B cell (primary cell): ENCODE measurements around the gene MTSS2. TPM values are rescaled to one million over a fixed set of nuclear protein-coding genes. Genes with fewer than 3 reads are reported as not detected.

Source experiments
- ATAC-seq: fragments of 200-7000 bp; cut with Tn5 transposase; one replicate; pipeline ENCODE4 v1.10.0; 2021; ENCODE audit warnings: low read depth, mild to moderate bottlenecking, moderate number of reproducible peaks, moderate library complexity
- CTCF ChIA-PET: fragments of 350-600 bp; sonication (Branson Sonifier 250); formaldehyde crosslinking; loops from one replicate; lab custom pipeline; 2021; ENCODE audit warnings: antibody characterized with exemption, inconsistent platforms; lab: Charles Lee
- POLR2A ChIA-PET: fragments of 350-600 bp; sonication (Branson Sonifier 250); formaldehyde crosslinking; loops from one replicate; lab custom pipeline; 2021; ENCODE audit warnings: antibody characterized with exemption; lab: Charles Lee
- DNase-seq: peaks from one replicate; pipeline ENCODE4 v3.0.0; 2013
- H2AFZ ChIP-seq: 2 replicates; pipeline ENCODE4 v1.6.1; 2012; ENCODE audit warnings: mild to moderate bottlenecking, low read depth, low read length; ENCODE audit not compliant: insufficient read depth, poor library complexity, severe bottlenecking
- H3K27ac ChIP-seq, 2 donors: 1 replicate in 1 of 2; 2 replicates in 1 of 2; pipeline ENCODE4 v1.5.1; 2012 to 2013; ENCODE audit warnings: low read length in 2 of 2, mild to moderate bottlenecking in 2 of 2, moderate library complexity in 1 of 2
- H3K27me3 ChIP-seq, 4 experiments: fragments of 200-600 bp in 1 of 4; sonication (generic) in 1 of 4; replicated peaks in 1 of 4; 1 replicate in 2 of 4; 2 replicates in 2 of 4; pipeline versions ENCODE4 v1.6.1 to v1.7.0; 2013 to 2016; ENCODE audit warnings: low read length in 3 of 4, mild to moderate bottlenecking in 2 of 4, mixed read lengths in 1 of 4, moderate library complexity in 1 of 4; ENCODE audit not compliant: insufficient read depth in 4 of 4, control insufficient read depth in 3 of 4; ENCODE audit errors: control extremely low read depth in 1 of 4
- H3K36me3 ChIP-seq, 2 experiments: replicated peaks in 1 of 2; 1 replicate in 1 of 2; 2 replicates in 1 of 2; pipeline versions ENCODE4 v1.6.1 to v1.7.1; 2013; ENCODE audit warnings: low read length in 1 of 2; ENCODE audit not compliant: insufficient read depth in 2 of 2, control insufficient read depth in 1 of 2; ENCODE audit errors: control extremely low read depth in 1 of 2, extremely low read depth in 1 of 2
- H3K4me1 ChIP-seq, 2 donors: fragments of 200-600 bp in 1 of 2; sonication (generic) in 1 of 2; 1 replicate in 1 of 2; 2 replicates in 1 of 2; pipeline versions ENCODE4 v1.5.1 to v1.6.1; 2013 to 2017; ENCODE audit warnings: low read length in 2 of 2; ENCODE audit not compliant: control insufficient read depth in 2 of 2, insufficient read depth in 2 of 2
- H3K4me2 ChIP-seq: replicated peaks from 2 replicates; pipeline ENCODE3; 2012; ENCODE audit warnings: mild to moderate bottlenecking, low read depth, low read length; ENCODE audit not compliant: poor library complexity, severe bottlenecking
- H3K4me3 ChIP-seq, 5 experiments: fragments of 200-600 bp in 1 of 5; sonication (generic) in 1 of 5; 1 replicate in 3 of 5; 2 replicates in 2 of 5; pipeline versions ENCODE4 v1.5.1 to v1.7.0; 2011 to 2016; ENCODE audit warnings: low read length in 4 of 5, mild to moderate bottlenecking in 4 of 5, low read depth in 2 of 5, control low read depth in 1 of 5, moderate library complexity in 1 of 5; ENCODE audit not compliant: insufficient read depth in 1 of 5; ENCODE audit errors: control extremely low read depth in 1 of 5, extremely low read depth in 1 of 5
- H3K79me2 ChIP-seq: fragments of 200-600 bp; sonication (generic); one replicate; pipeline ENCODE4 v1.6.0; 2016; ENCODE audit warnings: low read length; ENCODE audit not compliant: control insufficient read depth, insufficient read depth
- H3K9ac ChIP-seq: fragments of 200-600 bp; sonication (generic); 2 replicates; pipeline ENCODE4 v1.6.1; 2017; ENCODE audit warnings: mild to moderate bottlenecking, low read length, moderate library complexity
- H3K9me3 ChIP-seq, 3 donors: one replicate each; pipeline versions ENCODE4 v1.6.1 to v1.7.1; 2013; ENCODE audit warnings: low read length in 2 of 3; ENCODE audit not compliant: control insufficient read depth in 2 of 3, insufficient read depth in 1 of 3; ENCODE audit errors: control extremely low read depth in 1 of 3
- H4K20me1 ChIP-seq: 2 replicates; pipeline ENCODE4 v1.6.0; 2012; ENCODE audit warnings: mild to moderate bottlenecking, low read length; ENCODE audit not compliant: insufficient read depth, control insufficient read depth, poor library complexity, severe bottlenecking
- H3K27ac Mint-ChIP-seq: one replicate; pipeline ENCODE4 v1.8.0; 2021; ENCODE audit warnings: mixed read lengths
- H3K27me3 Mint-ChIP-seq: one replicate; pipeline ENCODE4 v1.8.0; 2021; ENCODE audit warnings: mixed read lengths
- H3K4me1 Mint-ChIP-seq: one replicate; pipeline ENCODE4 v1.8.0; 2021; ENCODE audit warnings: mixed read lengths
- H3K4me3 Mint-ChIP-seq: one replicate; pipeline ENCODE4 v1.8.0; 2021; ENCODE audit warnings: mixed read lengths
- H3K9me3 Mint-ChIP-seq: one replicate; pipeline ENCODE4 v1.8.0; 2022; ENCODE audit warnings: mixed read lengths; ENCODE audit not compliant: insufficient read depth
- CTCF ChIP-seq: fragments of 200-600 bp; IDR thresholded peaks from one replicate; pipeline ENCODE4 v1.8.0; 2022; ENCODE audit warnings: antibody characterized with exemption, mild to moderate bottlenecking
- EZH2 ChIP-seq: IDR thresholded peaks from 2 replicates; pipeline ENCODE4 v1.6.1; 2012; ENCODE audit warnings: borderline replicate concordance, low read depth, mild to moderate bottlenecking, moderate library complexity, low read length; ENCODE audit not compliant: insufficient read depth, poor library complexity, severe bottlenecking
- WGBS: methylation state at CpG from one replicate; pipeline ENCODE4 v1.1.5; 2013; ENCODE audit warnings: missing lambda C conversion rate; ENCODE audit not compliant: insufficient coverage; 5-methylcytosine and 5-hydroxymethylcytosine counted together
- intact Hi-C: fragments of 100-400 bp; cut with micrococcal nuclease; formaldehyde crosslinking; loops from one replicate; pipeline ENCODE4 v1.10.0; 2022
- polyA plus RNA-seq: library from polyadenylated mRNA; depleted of rRNA; stranded (reverse); fragments of >200 nt; gene quantifications from 2 replicates; pipeline ENCODE4 v1.2.3, GENCODE V29; 2012
- total RNA-seq, 2 donors: library from RNA; stranded (reverse); fragments of 120-200 nt in 1 of 2; gene quantifications; 1 replicate in 1 of 2; 2 replicates in 1 of 2; pipeline versions ENCODE4 v1.2.3 to v1.2.4, GENCODE V29; 2013 to 2022

The MTSS2 gene
- total and polyA plus RNA-seq, 2 donors (not counting 1 experiment from before 2014, with no cell fraction given): 1.6 to 2.6 TPM

- H3K4me3 Mint-ChIP-seq: no peak overlapping the region
- TF ChIP-seq EZH2 (no peak), CTCF (no peak)
- Histone ChIP-seq H3K4me2 (no peak overlapping the region), H3K4me3 (no peak overlapping the region), H3K27ac (no peak overlapping the region), H3K9ac (no peak overlapping the region), H3K36me3 (no peaks in the 10 kb centered on the region), H3K9me3 (no peaks in the 10 kb centered on the region), H3K4me1 (peaks cover 0 to 4% of the 10 kb centered on the region in 2 donors), H3K79me2 (no peaks in the 10 kb centered on the region), H2AFZ (no peak overlapping the region), H4K20me1 (no peaks in the 10 kb centered on the region), H3K27me3 (peaks cover 0 to 25% (median 3%) of the 10 kb centered on the region in 4 experiments)
- intact Hi-C loops: no loop called here
- H3K27me3 Mint-ChIP-seq: peaks cover 9% of the 10 kb centered on the region
- WGBS: 93% methylated on average over 13 of the region's 13 CpGs
- POLR2A ChIA-PET: no interaction called here
- H3K4me1 Mint-ChIP-seq: peaks cover 9% of the 10 kb centered on the region
- DNase-seq: no peak
- ATAC-seq: no peak
- no peak overlapping the region for H3K27ac Mint-ChIP-seq
- no peaks in the 10 kb centered on the region for H3K9me3 Mint-ChIP-seq
- CTCF ChIA-PET: no interaction called here
Measured at GRCh38 chr16:70683146-70683944, 2.5 kb downstream of the MTSS2 start.
